CD4-positive, alpha-beta memory T cell (primary cell): Measurements from ENCODE around the gene RNF114. TPM values are rescaled to one million over a fixed set of nuclear protein-coding genes. Genes with fewer than 3 reads are reported as not detected.

Experiments used
- CTCF ChIA-PET: fragments of 350-600 bp; sonication (Branson Sonifier 250); formaldehyde crosslinking; loops from one replicate; lab custom pipeline; 2021; ENCODE audit warnings: inconsistent platforms; ENCODE audit not compliant: partially characterized antibody; lab: Charles Lee
- POLR2A ChIA-PET: fragments of 350-600 bp; sonication (Branson Sonifier 250); formaldehyde crosslinking; loops from one replicate; lab custom pipeline; 2021; ENCODE audit not compliant: partially characterized antibody; lab: Charles Lee
- DNase-seq, 5 donors: peaks; one replicate each; pipeline versions ENCODE4 v3.0.0 to v3.0.0-alpha.2; 2020 to 2022; ENCODE audit warnings: mixed read lengths in 1 of 5
- H3K27ac ChIP-seq: one replicate; pipeline ENCODE4 v1.7.0; 2013; ENCODE audit warnings: low read depth, low read length
- H3K27me3 ChIP-seq: 2 replicates; pipeline ENCODE4 v1.7.0; 2013; ENCODE audit warnings: mild to moderate bottlenecking, low read length, moderate library complexity; ENCODE audit not compliant: insufficient read depth
- H3K36me3 ChIP-seq: 2 replicates; pipeline ENCODE4 v1.7.0; 2013; ENCODE audit warnings: mild to moderate bottlenecking, low read length, moderate library complexity; ENCODE audit not compliant: insufficient read depth
- H3K4me1 ChIP-seq: 2 replicates; pipeline ENCODE4 v1.7.0; 2013; ENCODE audit warnings: mild to moderate bottlenecking, low read length, moderate library complexity; ENCODE audit not compliant: insufficient read depth
- H3K4me3 ChIP-seq, 2 donors: one replicate each; pipeline ENCODE4 v1.7.0; 2013; ENCODE audit warnings: low read length in 2 of 2, mild to moderate bottlenecking in 1 of 2
- H3K9me3 ChIP-seq, 2 donors: one replicate each; pipeline ENCODE4 v1.7.0; 2013; ENCODE audit warnings: low read length in 2 of 2, control low read depth in 1 of 2; ENCODE audit not compliant: control insufficient read depth in 1 of 2
- H3K27ac Mint-ChIP-seq, 7 donors: one replicate each; pipeline ENCODE4 v1.8.0; 2020 to 2021; ENCODE audit warnings: mixed read lengths in 7 of 7, mild to moderate bottlenecking in 6 of 7, inconsistent platforms in 3 of 7, moderate library complexity in 3 of 7
- H3K27me3 Mint-ChIP-seq, 2 donors: one replicate each; pipeline ENCODE4 v1.8.0; 2020 to 2021; ENCODE audit warnings: mixed read lengths in 2 of 2
- H3K36me3 Mint-ChIP-seq, 2 donors: one replicate each; pipeline ENCODE4 v1.8.0; 2020 to 2021; ENCODE audit warnings: mixed read lengths in 2 of 2, inconsistent platforms in 1 of 2, mild to moderate bottlenecking in 1 of 2
- H3K4me1 Mint-ChIP-seq, 4 donors: one replicate each; pipeline ENCODE4 v1.8.0; 2020 to 2021; ENCODE audit warnings: mixed read lengths in 4 of 4, mild to moderate bottlenecking in 1 of 4
- H3K4me3 Mint-ChIP-seq, 8 donors: one replicate each; pipeline ENCODE4 v1.8.0; 2020 to 2021; ENCODE audit warnings: mixed read lengths in 8 of 8, mild to moderate bottlenecking in 7 of 8, moderate library complexity in 6 of 8, inconsistent platforms in 3 of 8
- H3K9me3 Mint-ChIP-seq, 8 donors: one replicate each; pipeline ENCODE4 v1.8.0; 2020 to 2021; ENCODE audit warnings: mixed read lengths in 8 of 8, mild to moderate bottlenecking in 5 of 8, inconsistent platforms in 3 of 8, moderate library complexity in 1 of 8
- intact Hi-C: fragments of 100-400 bp; cut with micrococcal nuclease; formaldehyde crosslinking; loops from one replicate; pipeline ENCODE4 v1.15.1; 2023
- polyA plus RNA-seq, 2 donors: library from polyadenylated mRNA; unstranded; fragments of 300-500 nt; fragmentation: Illumina TruSeq; gene quantifications; one replicate each; pipeline ENCODE4 v1.2.3, GENCODE V29; 2021
- total RNA-seq, 2 experiments: library from RNA; stranded (reverse); gene quantifications; one replicate each; pipeline ENCODE4 v1.2.3, GENCODE V29; 2021

Gene RNF114, protein sequence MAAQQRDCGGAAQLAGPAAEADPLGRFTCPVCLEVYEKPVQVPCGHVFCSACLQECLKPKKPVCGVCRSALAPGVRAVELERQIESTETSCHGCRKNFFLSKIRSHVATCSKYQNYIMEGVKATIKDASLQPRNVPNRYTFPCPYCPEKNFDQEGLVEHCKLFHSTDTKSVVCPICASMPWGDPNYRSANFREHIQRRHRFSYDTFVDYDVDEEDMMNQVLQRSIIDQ
- total RNA-seq (100 to 1,000 TPM in 1 of 2 experiments, 10 to 100 TPM in 1; 96.3 to 101 TPM), polyA plus RNA-seq (100 to 1,000 TPM; 107 to 177 TPM)

DNA sequence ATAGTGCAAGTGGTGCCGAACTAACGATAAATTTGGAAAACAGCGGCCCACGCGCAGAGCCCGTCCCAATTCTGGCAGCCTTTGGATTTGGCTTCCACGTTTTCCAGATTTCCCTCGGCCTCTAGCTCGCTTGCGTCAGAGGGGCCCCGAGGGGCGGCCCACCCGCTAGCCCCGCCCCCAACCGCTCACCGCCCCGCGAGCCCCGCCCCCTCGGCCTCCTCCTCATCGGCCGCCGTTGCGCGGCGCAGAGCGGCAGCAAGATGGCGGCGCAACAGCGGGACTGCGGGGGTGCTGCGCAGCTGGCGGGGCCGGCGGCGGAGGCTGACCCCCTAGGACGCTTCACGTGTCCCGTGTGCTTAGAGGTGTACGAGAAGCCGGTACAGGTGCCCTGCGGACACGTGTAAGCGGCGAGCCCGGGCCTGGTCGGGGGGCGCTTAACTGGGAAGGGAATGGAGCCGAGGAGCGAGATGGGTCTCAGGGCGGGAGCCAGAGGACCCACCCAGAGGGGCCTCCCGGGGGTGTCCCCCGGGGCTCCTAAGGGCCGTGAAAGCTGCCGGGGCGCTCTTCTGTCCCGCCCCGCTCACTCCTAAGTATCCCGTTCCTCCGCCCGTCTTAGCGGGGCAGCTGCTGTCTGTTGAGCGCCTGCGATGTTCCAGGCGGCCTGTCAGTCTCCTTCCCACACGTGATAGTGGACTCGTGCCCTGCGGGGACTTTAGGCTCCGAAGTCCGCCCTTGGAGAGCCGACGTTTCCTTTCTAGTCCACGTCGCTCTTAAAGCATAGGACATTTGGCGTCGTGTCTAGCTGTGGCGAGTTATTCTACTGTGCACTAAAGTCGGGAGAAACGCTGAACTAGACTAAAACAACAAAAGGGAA lies at the start of gene RNF114:
RNF114 (plus strand) TSS at position 245 of the 874 bp plus-strand sequence; CDS start at position 261, 16 bp downstream.
- intact Hi-C loops, result loop anchor here (1.0 to 5.0 kb wide), 3 partner anchors 21 to 224 kb away; partner anchors contain the start of genes B4GALT5, SLC9A8 and SPATA2
- Histone ChIP-seq H3K36me3 (peaks cover 6% of the 10 kb centered on the region), H3K27ac (peak within 1 kb of the TSS; percentile 88), H3K27me3 (no peaks in the 10 kb centered on the region), H3K4me3 (peak within 1 kb of the TSS; percentile 88 to 100), H3K9me3 (no peaks in the 10 kb centered on the region), H3K4me1 (peaks cover 40% of the 10 kb centered on the region)
- DNase-seq, result peak; percentile 85 to 87 (median 86)
- POLR2A ChIA-PET, result interaction anchor here (0.9 to 4.4 kb wide), 12 partner anchors 12 to 1605 kb away, joined by 3 to 48 read pairs (median 5); partner anchors contain the start of genes B4GALT5, PEDS1, SLC9A8 and SPATA2
- CTCF ChIA-PET, result interaction anchor here (0.8 to 2.3 kb wide), 2 partner anchors 21 to 135 kb away, joined by 3 to 17 read pairs; partner anchors contain the start of gene SPATA2
- no peaks in the 10 kb centered on the region for H3K9me3 Mint-ChIP-seq
- H3K27me3 Mint-ChIP-seq, result no peaks in the 10 kb centered on the region
- peaks cover 10 to 22% of the 10 kb centered on the region in 2 donors for H3K36me3 Mint-ChIP-seq
- peak within 1 kb of the TSS; percentile 83 to 98 (median 95) for H3K27ac Mint-ChIP-seq
- H3K4me3 Mint-ChIP-seq, result peak within 1 kb of the TSS; percentile 97 to 99 (median 98)
- H3K4me1 Mint-ChIP-seq, result peaks cover 38 to 50% (median 43%) of the 10 kb centered on the region in 4 donors

GRCh38 chr20:49886571-49887213 lies 49.5 kb upstream of the RNF114 start:
- CTCF ChIA-PET, result interaction anchor here (0.6 to 2.1 kb wide), 10 partner anchors 9 to 707 kb away, joined by 3 to 19 read pairs (median 4); no protein-coding TSS in a partner anchor
- peak overlapping the region in 1 of 7 donors; percentile 14 for H3K27ac Mint-ChIP-seq
- no peak overlapping the region for H3K4me3 Mint-ChIP-seq

GRCh38 chr20:49887251-49888211 lies 48.7 kb upstream of the RNF114 start:
- no peak for DNase-seq
- Mint-ChIP-seq H3K4me3 (no peak overlapping the region), H3K4me1 (peaks cover 3 to 9% (median 4%) of the 10 kb centered on the region in 4 donors), H3K9me3 (no peaks in the 10 kb centered on the region), H3K27ac (peak overlapping the region in 3 of 7 donors; percentile 22 to 80 (median 70)), H3K36me3 (peaks cover 24 to 62% of the 10 kb centered on the region in 2 donors), H3K27me3 (no peaks in the 10 kb centered on the region)
- H3K4me1 ChIP-seq, result no peaks in the 10 kb centered on the region
- H3K9me3 ChIP-seq, result no peaks in the 10 kb centered on the region
- intact Hi-C loops, result loop anchor here (1.0 kb wide), 1 partner anchor 276 kb away; no protein-coding TSS in a partner anchor
- ChIA-PET POLR2A (no interaction called here), CTCF (interaction anchor here (0.6 to 2.1 kb wide), 12 partner anchors 9 to 346 kb away, joined by 3 to 19 read pairs (median 4); no protein-coding TSS in a partner anchor)
- H3K27me3 ChIP-seq, result no peaks in the 10 kb centered on the region
- H3K27ac ChIP-seq, result no peak overlapping the region
- no peak overlapping the region for H3K4me3 ChIP-seq
- peaks cover 24% of the 10 kb centered on the region for H3K36me3 ChIP-seq

More at GRCh38 chr20:49886571-49887213, 49.5 kb upstream of the RNF114 start:
- no peak overlapping the region for H3K4me3 ChIP-seq
- peaks cover 28% of the 10 kb centered on the region for H3K36me3 ChIP-seq
- no peak overlapping the region for H3K27ac ChIP-seq
- no peaks in the 10 kb centered on the region for H3K9me3 ChIP-seq
- POLR2A ChIA-PET, result no interaction called here
- Mint-ChIP-seq H3K36me3 (peaks cover 28 to 70% of the 10 kb centered on the region in 2 donors), H3K27me3 (no peaks in the 10 kb centered on the region), H3K9me3 (no peaks in the 10 kb centered on the region), H3K4me1 (peaks cover 0 to 8% (median 4%) of the 10 kb centered on the region in 4 donors)
- no peaks in the 10 kb centered on the region for H3K27me3 ChIP-seq
- DNase-seq, result no peak
- H3K4me1 ChIP-seq, result no peaks in the 10 kb centered on the region
- intact Hi-C loops, result no loop called here

DNA sequence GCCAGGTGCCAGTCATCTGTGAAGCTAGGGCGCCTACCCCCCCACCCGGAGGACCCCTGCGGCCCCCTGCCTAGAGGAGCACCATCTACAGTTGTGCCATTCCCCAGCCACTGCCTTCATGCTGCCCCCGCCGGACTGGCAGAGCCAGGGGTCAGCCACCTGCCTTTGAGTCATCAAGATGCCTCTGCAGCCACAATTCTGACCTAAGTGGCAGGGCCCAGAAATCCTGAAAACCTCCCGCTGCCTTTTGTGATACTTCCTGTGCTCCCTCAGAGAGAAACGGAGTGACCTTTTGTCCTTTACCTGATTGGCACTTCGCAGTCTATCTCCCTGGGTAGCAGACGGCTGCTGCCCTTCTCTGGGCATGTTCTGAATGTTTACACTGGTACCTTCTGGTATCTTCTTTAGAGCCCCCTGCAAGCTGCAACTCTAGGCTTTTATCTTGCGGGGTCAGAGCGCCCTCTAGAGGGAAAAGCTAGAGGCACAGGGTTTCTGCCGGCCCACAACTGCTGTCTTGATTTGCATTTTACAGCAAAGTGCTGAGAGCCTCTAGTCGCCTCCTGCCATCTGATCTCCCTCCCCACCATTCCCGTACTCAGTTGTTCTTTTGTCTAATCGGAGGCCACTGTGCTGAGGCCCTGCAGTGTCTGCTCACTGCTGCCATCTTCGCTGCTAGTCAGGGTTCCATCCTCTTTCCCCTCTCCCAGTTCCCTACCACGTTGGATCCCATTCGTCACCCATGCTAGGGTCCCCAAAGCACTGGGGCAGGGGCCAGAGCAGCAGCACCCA lies 47.8 kb upstream of the RNF114 start:
- ChIA-PET CTCF (interaction anchor here (1.0 to 2.0 kb wide), 6 partner anchors 11 to 346 kb away, joined by 4 to 11 read pairs (median 5); no protein-coding TSS in a partner anchor), POLR2A (no interaction called here)
- Histone ChIP-seq H3K27me3 (no peaks in the 10 kb centered on the region), H3K9me3 (no peaks in the 10 kb centered on the region), H3K27ac (no peak overlapping the region), H3K4me3 (no peak overlapping the region), H3K4me1 (peaks cover 7% of the 10 kb centered on the region), H3K36me3 (peaks cover 22% of the 10 kb centered on the region)
- Mint-ChIP-seq H3K4me3 (no peak overlapping the region), H3K9me3 (no peaks in the 10 kb centered on the region), H3K36me3 (peaks cover 24 to 58% of the 10 kb centered on the region in 2 donors), H3K27ac (peak overlapping the region in 6 of 7 donors; percentile 39 to 79 (median 70)), H3K27me3 (no peaks in the 10 kb centered on the region), H3K4me1 (peaks cover 5 to 18% (median 9%) of the 10 kb centered on the region in 4 donors)
- peak; percentile 42 to 54 (median 46) for DNase-seq
- intact Hi-C loops, result loop anchor here (1.0 kb wide), 1 partner anchor 277 kb away; no protein-coding TSS in a partner anchor

- Mint-ChIP-seq H3K36me3 (peaks cover 16 to 53% of the 10 kb centered on the region in 2 donors), H3K4me3 (no peak overlapping the region), H3K4me1 (peaks cover 14 to 27% (median 17%) of the 10 kb centered on the region in 4 donors), H3K27me3 (no peaks in the 10 kb centered on the region), H3K9me3 (no peaks in the 10 kb centered on the region), H3K27ac (peak overlapping the region in 4 of 7 donors; percentile 30 to 71 (median 70))
- CTCF ChIA-PET, result interaction anchor here (0.9 to 2.0 kb wide), 7 partner anchors 11 to 347 kb away, joined by 3 to 11 read pairs (median 5); no protein-coding TSS in a partner anchor
- intact Hi-C loops, result no loop called here
- no peaks in the 10 kb centered on the region for H3K9me3 ChIP-seq
- no peak for DNase-seq
- peaks cover 16% of the 10 kb centered on the region for H3K4me1 ChIP-seq
- H3K36me3 ChIP-seq, result peaks cover 16% of the 10 kb centered on the region
- POLR2A ChIA-PET, result no interaction called here
- no peaks in the 10 kb centered on the region for H3K27me3 ChIP-seq
- no peak overlapping the region for H3K4me3 ChIP-seq
- no peak overlapping the region for H3K27ac ChIP-seq
Observed at GRCh38 chr20:49889001-49889934, 46.9 kb upstream of the RNF114 start.
